Measurements from ENCODE around the gene GUCA1C.

GRCh38 chr3:108940568-108941263, 13.0 kb downstream of the GUCA1C start:
- TF ChIP-seq, protein P1, sequence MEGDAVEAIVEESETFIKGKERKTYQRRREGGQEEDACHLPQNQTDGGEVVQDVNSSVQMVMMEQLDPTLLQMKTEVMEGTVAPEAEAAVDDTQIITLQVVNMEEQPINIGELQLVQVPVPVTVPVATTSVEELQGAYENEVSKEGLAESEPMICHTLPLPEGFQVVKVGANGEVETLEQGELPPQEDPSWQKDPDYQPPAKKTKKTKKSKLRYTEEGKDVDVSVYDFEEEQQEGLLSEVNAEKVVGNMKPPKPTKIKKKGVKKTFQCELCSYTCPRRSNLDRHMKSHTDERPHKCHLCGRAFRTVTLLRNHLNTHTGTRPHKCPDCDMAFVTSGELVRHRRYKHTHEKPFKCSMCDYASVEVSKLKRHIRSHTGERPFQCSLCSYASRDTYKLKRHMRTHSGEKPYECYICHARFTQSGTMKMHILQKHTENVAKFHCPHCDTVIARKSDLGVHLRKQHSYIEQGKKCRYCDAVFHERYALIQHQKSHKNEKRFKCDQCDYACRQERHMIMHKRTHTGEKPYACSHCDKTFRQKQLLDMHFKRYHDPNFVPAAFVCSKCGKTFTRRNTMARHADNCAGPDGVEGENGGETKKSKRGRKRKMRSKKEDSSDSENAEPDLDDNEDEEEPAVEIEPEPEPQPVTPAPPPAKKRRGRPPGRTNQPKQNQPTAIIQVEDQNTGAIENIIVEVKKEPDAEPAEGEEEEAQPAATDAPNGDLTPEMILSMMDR (IDR thresholded peaks at IDR 0.05): no peak
- TF ChIP-seq POLR2AphosphoS2 (conservative IDR thresholded peaks at IDR 0.05; ENCODE audit: low read length) (no peak), MYC (IDR thresholded peaks at IDR 0.05; ENCODE audit: borderline replicate concordance, low read length) (no peak), CEBPB (IDR thresholded peaks at IDR 0.05) (no peak), PHF8 (IDR thresholded peaks at IDR 0.05; ENCODE audit: borderline replicate concordance, low read depth) (no peak), RFX5 (IDR thresholded peaks at IDR 0.05) (no peak)

Measured in A549 (cell line).